ENCODE results near the gene CCNB2. TPM values are rescaled to one million over a fixed set of nuclear protein-coding genes. Genes with fewer than 3 reads are reported as not detected.
"Not testable (repeated sequence)": the region's sequence is repeated elsewhere in the genome, so short reads cannot be mapped to it uniquely, and the experiment has no call there.

CCNB2 gene
- total RNA-seq, 1 donor from 2014 or later = 5.9 TPM

DNA sequence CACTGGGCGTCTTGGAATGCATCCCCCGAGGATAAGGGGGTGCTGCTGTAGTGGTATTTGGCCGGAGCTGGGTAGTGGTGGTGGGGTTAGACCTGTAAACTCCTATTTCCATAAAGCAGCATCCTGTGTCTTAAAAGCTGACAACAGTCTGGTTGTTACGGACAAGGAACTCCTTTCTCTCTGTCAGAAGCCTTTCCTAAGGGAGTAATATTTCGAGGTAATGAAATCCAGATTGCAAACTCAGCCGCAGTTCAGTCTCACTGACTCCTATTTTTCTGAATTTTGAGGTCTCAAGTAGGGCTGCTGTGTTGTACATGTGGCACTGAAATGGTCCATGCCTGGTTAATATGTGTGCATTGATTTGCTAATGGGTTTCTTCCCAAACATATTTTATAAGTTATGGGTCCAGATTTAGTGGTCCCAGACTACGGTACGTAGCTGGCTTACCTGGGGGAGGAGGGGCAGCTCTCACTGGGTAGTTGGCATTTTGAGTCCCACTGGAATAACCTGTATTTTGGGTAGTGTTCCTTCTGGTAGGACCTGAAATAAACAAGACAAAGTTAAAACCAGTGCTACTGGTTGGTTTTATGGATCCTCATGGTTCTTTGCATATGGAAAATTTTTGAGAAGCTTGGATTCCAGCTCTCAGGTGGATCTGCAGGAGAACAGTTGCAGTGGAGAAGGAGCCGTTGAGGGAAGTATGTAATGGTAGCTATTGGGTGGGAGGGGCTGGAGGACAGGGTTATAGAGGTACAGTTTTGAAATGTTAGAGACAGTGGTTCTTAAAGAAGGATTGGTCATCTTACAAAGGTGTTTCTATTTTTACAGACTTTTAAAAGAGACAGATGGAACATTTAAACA, 53.1 kb downstream of the CCNB2 start:
- no peak overlapping the region for H3K27ac ChIP-seq
- peaks cover 8% of the 10 kb centered on the region for H3K4me1 ChIP-seq
- H3K4me3 ChIP-seq = no peak overlapping the region
- H3K9me3 ChIP-seq = no peaks in the 10 kb centered on the region
- intact Hi-C loops (cut with DNase I) = no loop called here
- TF ChIP-seq, protein P1, sequence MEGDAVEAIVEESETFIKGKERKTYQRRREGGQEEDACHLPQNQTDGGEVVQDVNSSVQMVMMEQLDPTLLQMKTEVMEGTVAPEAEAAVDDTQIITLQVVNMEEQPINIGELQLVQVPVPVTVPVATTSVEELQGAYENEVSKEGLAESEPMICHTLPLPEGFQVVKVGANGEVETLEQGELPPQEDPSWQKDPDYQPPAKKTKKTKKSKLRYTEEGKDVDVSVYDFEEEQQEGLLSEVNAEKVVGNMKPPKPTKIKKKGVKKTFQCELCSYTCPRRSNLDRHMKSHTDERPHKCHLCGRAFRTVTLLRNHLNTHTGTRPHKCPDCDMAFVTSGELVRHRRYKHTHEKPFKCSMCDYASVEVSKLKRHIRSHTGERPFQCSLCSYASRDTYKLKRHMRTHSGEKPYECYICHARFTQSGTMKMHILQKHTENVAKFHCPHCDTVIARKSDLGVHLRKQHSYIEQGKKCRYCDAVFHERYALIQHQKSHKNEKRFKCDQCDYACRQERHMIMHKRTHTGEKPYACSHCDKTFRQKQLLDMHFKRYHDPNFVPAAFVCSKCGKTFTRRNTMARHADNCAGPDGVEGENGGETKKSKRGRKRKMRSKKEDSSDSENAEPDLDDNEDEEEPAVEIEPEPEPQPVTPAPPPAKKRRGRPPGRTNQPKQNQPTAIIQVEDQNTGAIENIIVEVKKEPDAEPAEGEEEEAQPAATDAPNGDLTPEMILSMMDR (IDR thresholded peaks at IDR 0.05) = no peak
- TF ChIP-seq POLR2A (IDR thresholded peaks at IDR 0.05) (no peak), POLR2AphosphoS5 (IDR thresholded peaks at IDR 0.05; ENCODE audit: insufficient read depth in 1 of 2, low read depth in 1 of 2) (no peak)
- H3K36me3 ChIP-seq = peaks cover 0 to 48% of the 10 kb centered on the region in 2 donors
- H3K27me3 ChIP-seq = no peaks in the 10 kb centered on the region
- no peak for DNase-seq (ENCODE audit: extremely low spot score in 2 of 2)

DNA sequence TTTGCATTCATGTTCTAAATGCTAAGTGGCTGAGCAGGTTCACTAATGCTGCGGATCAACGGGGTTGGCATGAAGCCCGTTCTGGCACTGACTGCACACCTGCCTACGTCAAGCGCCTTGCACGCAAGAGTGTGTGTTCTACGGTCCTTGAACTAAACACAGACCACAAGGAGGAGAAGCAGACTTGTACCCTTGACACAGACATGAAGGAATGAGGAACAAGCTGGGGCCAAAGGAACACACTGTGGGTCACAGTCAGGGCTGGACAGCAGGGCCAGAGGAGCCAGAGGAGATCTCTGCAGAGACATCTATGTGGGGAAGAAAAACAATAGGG, 53.7 kb downstream of the CCNB2 start:
- Histone ChIP-seq H3K36me3 (peaks cover 0 to 42% of the 10 kb centered on the region in 2 donors), H3K4me1 (peaks cover 8% of the 10 kb centered on the region), H3K27me3 (no peaks in the 10 kb centered on the region), H3K4me3 (no peak overlapping the region), H3K9me3 (no peaks in the 10 kb centered on the region), H3K27ac (no peak overlapping the region)
- TF ChIP-seq POLR2A (IDR thresholded peaks at IDR 0.05) (no peak), POLR2AphosphoS5 (IDR thresholded peaks at IDR 0.05; ENCODE audit: insufficient read depth in 1 of 2, low read depth in 1 of 2) (no peak)
- TF ChIP-seq, protein P1 (IDR thresholded peaks at IDR 0.05) = no peak
- intact Hi-C loops (cut with DNase I) = no loop called here
- DNase-seq (ENCODE audit: extremely low spot score in 2 of 2) = no peak

- Histone ChIP-seq H3K4me3 (no peak overlapping the region), H3K4me1 (peaks cover 8% of the 10 kb centered on the region), H3K9me3 (no peaks in the 10 kb centered on the region), H3K27me3 (no peaks in the 10 kb centered on the region), H3K27ac (no peak overlapping the region), H3K36me3 (peaks cover 0 to 37% of the 10 kb centered on the region in 2 donors)
- no peak for TF ChIP-seq POLR2AphosphoS5 (IDR thresholded peaks at IDR 0.05; ENCODE audit: insufficient read depth in 1 of 2, low read depth in 1 of 2)
- TF ChIP-seq, protein P1 (IDR thresholded peaks at IDR 0.05) = no peak
- TF ChIP-seq POLR2A (IDR thresholded peaks at IDR 0.05) = no peak
- no peak for DNase-seq (ENCODE audit: extremely low spot score in 2 of 2)
- intact Hi-C loops (cut with DNase I) = no loop called here
Observed at GRCh38 chr15:59159210-59159609, 54.3 kb downstream of the CCNB2 start.

GRCh38 chr15:59160880-59161593, 56.1 kb downstream of the CCNB2 start:
- Histone ChIP-seq H3K4me3 (no peak overlapping the region), H3K27ac (no peak overlapping the region), H3K4me1 (peaks cover 19% of the 10 kb centered on the region), H3K9me3 (no peaks in the 10 kb centered on the region), H3K36me3 (peaks cover 0 to 28% of the 10 kb centered on the region in 2 donors), H3K27me3 (no peaks in the 10 kb centered on the region)
- TF ChIP-seq, protein P1 (IDR thresholded peaks at IDR 0.05) = no peak
- TF ChIP-seq POLR2AphosphoS5 (IDR thresholded peaks at IDR 0.05; ENCODE audit: insufficient read depth in 1 of 2, low read depth in 1 of 2) = no peak
- TF ChIP-seq POLR2A (IDR thresholded peaks at IDR 0.05) = no peak
- intact Hi-C loops (cut with DNase I) = no loop called here
- no peak for DNase-seq (ENCODE audit: extremely low spot score in 2 of 2)

GRCh38 chr15:59162080-59162479, 57.1 kb downstream of the CCNB2 start:
- H3K27me3 ChIP-seq; DNase-seq (ENCODE audit: extremely low spot score in 2 of 2); intact Hi-C loops (cut with DNase I); H3K27ac ChIP-seq; H3K4me3 ChIP-seq; H3K9me3 ChIP-seq: not testable (repeated sequence)
- H3K36me3 ChIP-seq = peaks cover 0 to 28% of the 10 kb centered on the region in 2 donors
- peaks cover 19% of the 10 kb centered on the region for H3K4me1 ChIP-seq
